Mucosa of stomach (tissue), 1 donor: ENCODE data around the gene SLC41A3.
"Not testable (repeated sequence)": the region's sequence is repeated elsewhere in the genome, so short reads cannot be mapped to it uniquely, and the experiment has no call there.

Source experiments
- H3K27me3 ChIP-seq: one replicate; pipeline ENCODE4 v1.7.0; 2013; ENCODE audit warnings: mild to moderate bottlenecking, low read length; ENCODE audit not compliant: control insufficient read depth, insufficient read depth
- H3K36me3 ChIP-seq: one replicate; pipeline ENCODE4 v1.7.0; 2013; ENCODE audit warnings: low read length; ENCODE audit not compliant: control insufficient read depth, insufficient read depth
- H3K4me1 ChIP-seq: one replicate; pipeline ENCODE4 v1.7.0; 2013; ENCODE audit warnings: mild to moderate bottlenecking, low read length; ENCODE audit not compliant: control insufficient read depth, insufficient read depth
- H3K4me3 ChIP-seq: one replicate; pipeline ENCODE4 v1.7.0; 2013; ENCODE audit warnings: low read length
- H3K9ac ChIP-seq: one replicate; pipeline ENCODE4 v1.7.0; 2013; ENCODE audit warnings: mild to moderate bottlenecking, low read length, moderate library complexity
- H3K9me3 ChIP-seq: one replicate; pipeline ENCODE4 v1.7.0; 2013; ENCODE audit warnings: mild to moderate bottlenecking, low read length, moderate library complexity; ENCODE audit not compliant: control insufficient read depth
- donor health status: Pancreatic carcinoma.

Gene SLC41A3

DNA sequence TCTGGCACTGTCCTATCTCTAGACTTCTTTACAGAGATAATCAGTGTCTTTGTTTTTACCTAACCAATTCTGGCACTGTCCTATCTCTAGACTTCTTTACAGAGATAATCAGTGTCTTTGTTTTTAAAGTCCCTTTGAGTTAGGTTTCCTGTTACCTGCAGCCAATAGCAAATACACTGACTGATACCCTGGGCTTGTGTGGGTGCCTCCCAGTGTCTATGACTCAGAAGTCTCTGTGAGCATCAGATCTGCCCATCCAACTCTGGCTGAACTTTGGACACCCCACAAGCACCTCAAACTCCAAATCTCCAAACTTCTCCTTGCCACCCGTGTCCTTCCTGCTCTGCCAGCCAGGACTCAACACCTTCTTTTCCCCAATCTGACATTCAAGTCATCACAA, 30.4 kb downstream of the SLC41A3 start:
- Histone ChIP-seq H3K4me1 (no peaks in the 10 kb centered on the region), H3K9me3 (no peaks in the 10 kb centered on the region)

DNA sequence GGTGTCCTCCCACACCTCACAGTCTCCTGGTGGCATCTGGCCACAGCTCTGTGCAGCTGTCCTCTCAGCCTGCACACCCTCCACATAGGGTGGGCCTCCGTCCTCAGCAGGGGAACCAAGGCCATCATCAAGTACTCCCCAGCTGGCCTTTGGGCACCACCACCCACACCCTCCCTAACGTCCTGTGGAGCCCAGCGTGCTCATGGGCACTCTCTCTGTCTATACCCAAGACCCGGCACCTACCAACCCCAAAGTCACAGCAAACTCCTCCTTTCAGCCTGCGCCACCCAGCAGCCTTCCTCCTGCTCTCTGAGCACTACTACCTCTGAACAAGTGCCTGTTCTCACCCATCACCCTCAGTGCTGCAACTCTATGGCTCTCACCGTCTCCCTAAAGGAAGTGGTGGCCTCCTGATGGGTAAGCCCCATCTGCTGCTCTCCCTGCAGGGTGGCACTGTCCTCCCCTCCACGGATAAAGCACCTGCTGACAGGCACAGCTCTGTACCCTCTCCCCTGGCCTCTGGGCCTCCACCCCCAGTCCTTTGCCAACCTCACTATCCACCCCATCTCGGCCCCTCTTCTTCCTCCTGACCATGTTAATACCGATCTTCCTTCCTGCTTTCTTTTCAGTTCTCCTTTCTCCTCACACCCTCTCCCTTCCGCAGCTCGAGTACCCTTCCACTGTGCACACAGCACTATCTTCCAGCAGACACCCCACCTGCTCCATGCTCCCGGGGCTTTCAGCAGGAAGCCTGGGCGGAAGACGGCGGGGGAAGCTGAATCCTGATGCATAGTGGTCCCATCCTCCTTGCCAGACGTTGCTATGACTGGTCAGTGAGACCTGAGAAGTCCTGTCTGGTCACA, 31.5 kb downstream of the SLC41A3 start:
- H3K36me3 ChIP-seq: no peaks in the 10 kb centered on the region
- H3K27me3 ChIP-seq: no peaks in the 10 kb centered on the region
- no peak overlapping the region for H3K4me3 ChIP-seq
- H3K9ac ChIP-seq: no peak overlapping the region
- no peaks in the 10 kb centered on the region for H3K4me1 ChIP-seq
- no peaks in the 10 kb centered on the region for H3K9me3 ChIP-seq

More for the DNA sequence above, 30.4 kb downstream of the SLC41A3 start:
- no peak overlapping the region for H3K9ac ChIP-seq
- no peaks in the 10 kb centered on the region for H3K36me3 ChIP-seq
- H3K27me3 ChIP-seq: no peaks in the 10 kb centered on the region
- H3K4me3 ChIP-seq: no peak overlapping the region

DNA sequence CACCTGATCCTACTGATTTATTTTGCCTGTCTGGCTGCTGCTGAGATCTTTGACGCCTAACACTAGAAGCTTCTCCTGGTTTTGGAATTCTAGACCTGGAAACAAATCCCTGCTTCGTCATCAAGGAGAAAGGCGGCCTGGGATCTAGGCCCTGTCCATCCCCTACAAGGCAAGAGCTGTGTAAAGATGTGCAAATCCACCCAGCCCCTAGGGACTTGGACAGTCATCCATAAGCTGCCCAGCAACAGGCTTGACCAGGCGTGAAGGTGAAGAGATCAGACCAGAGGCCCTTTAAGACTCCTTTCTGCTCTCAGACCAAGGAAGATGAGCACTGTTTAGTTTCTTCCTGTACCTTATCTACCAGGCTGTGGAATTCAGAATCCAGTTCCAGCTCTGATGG, 32.2 kb downstream of the SLC41A3 start:
- Histone ChIP-seq H3K4me3 (no peak overlapping the region), H3K9me3 (no peaks in the 10 kb centered on the region), H3K9ac (no peak overlapping the region), H3K27me3 (no peaks in the 10 kb centered on the region), H3K36me3 (no peaks in the 10 kb centered on the region), H3K4me1 (no peaks in the 10 kb centered on the region)

DNA sequence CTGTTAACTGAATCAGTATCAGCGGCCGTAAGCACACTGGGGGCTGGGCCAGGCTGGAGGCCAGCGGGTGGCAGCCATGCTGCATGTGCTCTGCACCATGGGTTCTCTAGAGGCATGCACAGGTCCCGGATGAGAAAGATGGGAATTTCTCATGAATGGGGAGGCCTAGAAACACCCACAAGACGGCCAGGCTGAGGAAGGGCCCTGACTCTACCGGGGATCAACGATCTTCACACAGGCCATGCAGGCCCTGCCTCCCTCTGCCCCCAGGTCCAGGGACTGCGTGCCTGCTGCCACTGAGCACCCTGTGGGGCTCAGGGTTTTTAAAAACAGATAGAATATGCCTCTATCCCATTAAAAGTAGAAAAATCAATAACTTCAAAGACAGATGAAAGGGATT, 32.7 kb downstream of the SLC41A3 start:
- H3K4me1 ChIP-seq: no peaks in the 10 kb centered on the region
- H3K4me3 ChIP-seq: no peak overlapping the region
- H3K9ac ChIP-seq: no peak overlapping the region
- no peaks in the 10 kb centered on the region for H3K9me3 ChIP-seq
- no peaks in the 10 kb centered on the region for H3K27me3 ChIP-seq
- H3K36me3 ChIP-seq: no peaks in the 10 kb centered on the region

DNA sequence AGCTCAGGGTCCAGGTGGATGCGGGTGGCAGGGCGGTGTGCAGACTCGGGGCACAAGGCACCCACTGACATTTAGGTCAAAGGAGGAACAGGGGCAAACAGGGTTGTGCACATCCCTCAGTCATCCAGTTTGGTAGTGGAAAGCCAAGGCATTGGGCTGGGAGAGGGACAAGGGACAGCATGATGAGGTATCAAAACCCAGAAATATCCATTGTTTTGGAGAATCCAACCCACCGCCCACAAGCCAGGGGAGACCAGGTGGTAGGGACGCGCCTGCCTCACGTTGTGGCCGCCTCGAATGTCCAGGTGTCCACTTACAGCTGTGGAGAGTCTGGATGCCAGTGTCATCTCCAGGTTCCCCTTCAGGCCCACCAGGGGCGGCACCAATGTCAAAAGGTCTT, 33.3 kb downstream of the SLC41A3 start:
- H3K36me3 ChIP-seq: no peaks in the 10 kb centered on the region
- no peaks in the 10 kb centered on the region for H3K4me1 ChIP-seq
- no peaks in the 10 kb centered on the region for H3K27me3 ChIP-seq
- no peak overlapping the region for H3K9ac ChIP-seq
- no peaks in the 10 kb centered on the region for H3K9me3 ChIP-seq
- no peak overlapping the region for H3K4me3 ChIP-seq

DNA sequence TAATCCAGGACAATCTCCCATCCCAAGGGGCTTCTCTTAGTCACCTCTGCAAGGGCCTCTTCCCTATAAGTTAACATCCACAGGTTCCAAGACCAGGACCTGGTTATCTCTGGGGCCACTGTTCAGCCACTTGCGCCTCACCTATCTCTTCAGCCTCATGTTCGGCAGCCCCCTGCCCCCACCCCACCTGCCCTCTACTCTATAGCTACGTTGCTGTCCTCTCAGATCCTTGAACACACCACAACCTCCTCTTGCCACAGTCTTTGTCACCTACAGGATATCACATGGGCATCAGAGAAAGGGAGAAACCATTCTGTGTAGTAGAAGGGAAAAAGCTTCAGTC, 33.9 kb downstream of the SLC41A3 start:
- H3K36me3 ChIP-seq: no peaks in the 10 kb centered on the region
- H3K9ac ChIP-seq: no peak overlapping the region
- H3K4me1 ChIP-seq: no peaks in the 10 kb centered on the region
- H3K9me3 ChIP-seq: no peaks in the 10 kb centered on the region
- no peak overlapping the region for H3K4me3 ChIP-seq
- H3K27me3 ChIP-seq: no peaks in the 10 kb centered on the region

DNA sequence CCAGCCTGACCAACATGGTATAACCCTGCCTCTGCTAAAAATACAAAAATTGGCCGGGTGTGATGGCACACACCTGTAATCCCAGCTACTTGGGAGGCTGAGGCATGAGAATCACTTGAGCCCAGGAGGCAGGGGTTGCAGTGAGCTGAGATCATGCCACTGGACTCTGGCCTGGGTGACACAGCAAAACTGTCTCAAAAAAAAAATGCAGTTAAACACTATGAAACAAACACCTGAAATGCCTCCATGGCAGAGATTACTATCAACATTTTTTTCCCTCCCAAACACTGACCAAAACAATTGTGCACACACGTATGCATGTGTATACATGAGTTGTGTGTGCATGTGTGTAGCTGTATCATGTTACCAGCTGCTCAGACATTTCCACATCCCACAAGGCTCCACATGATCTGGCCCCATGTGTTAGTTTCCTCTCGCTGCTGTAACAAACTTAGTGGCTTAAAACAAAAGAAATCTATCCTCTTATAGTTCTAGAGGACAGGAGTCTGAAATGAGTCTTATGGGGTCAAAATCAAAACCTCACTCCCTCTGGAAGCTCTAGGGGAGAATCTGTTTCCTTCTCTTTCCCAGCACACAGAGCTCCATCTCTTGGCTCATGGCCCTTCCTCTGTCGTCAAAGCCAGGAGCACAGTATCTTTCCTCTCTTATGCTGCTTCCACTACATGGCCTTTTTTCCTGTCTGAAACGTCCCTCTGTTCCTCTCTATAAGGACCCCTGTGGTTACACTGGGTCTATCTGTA, 34.5 kb downstream of the SLC41A3 start:
- Histone ChIP-seq H3K9me3 (no peaks in the 10 kb centered on the region), H3K36me3 (no peaks in the 10 kb centered on the region)

DNA sequence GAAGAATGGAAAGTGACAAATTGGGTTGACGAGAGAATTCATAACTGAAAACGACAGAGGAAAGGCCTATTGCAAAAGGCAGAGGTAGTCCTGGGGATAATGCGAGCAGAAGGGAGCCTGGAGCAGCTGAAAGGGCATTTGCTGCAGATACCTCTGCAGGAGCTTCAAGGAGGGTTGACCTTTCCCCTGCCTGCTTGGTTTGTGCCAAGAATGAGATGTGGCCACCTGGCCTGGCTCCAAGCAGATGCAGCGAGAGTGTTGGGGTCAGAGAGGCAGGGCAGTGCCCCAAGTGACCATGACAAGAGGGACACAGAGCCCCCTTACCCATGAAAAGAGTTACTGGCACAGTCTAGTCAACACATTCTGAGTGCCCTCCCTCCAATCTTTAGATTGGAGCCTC, 43.5 kb downstream of the SLC41A3 start:
- Histone ChIP-seq H3K36me3 (no peaks in the 10 kb centered on the region), H3K9ac (no peak overlapping the region), H3K4me1 (peaks cover 8% of the 10 kb centered on the region), H3K9me3 (no peaks in the 10 kb centered on the region), H3K27me3 (no peaks in the 10 kb centered on the region), H3K4me3 (no peak overlapping the region)

More for the DNA sequence above, 34.5 kb downstream of the SLC41A3 start:
- Histone ChIP-seq H3K27me3 (no peaks in the 10 kb centered on the region), H3K9ac (no peak overlapping the region), H3K4me3 (no peak overlapping the region), H3K4me1 (no peaks in the 10 kb centered on the region)

DNA sequence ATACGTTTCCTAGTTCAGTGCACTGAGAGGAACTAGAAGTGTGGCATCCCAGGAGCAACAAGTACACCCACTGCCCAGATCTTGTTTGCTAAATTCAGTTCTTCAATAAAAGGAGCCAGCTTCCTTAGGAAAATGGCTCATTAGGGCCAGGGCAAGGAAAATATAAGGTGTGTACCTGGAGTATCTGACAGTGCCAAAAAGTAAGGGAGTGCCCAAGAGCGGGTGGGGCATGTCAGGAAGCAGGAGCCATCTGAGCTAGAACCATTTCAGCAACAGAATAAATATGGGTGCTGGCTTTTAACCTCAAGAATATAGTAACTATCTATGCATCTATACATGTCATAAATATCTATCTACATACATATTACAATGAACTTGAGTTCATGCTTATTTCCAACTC, 44.1 kb downstream of the SLC41A3 start:
- Histone ChIP-seq H3K36me3 (no peaks in the 10 kb centered on the region), H3K9me3 (no peaks in the 10 kb centered on the region), H3K27me3 (no peaks in the 10 kb centered on the region), H3K9ac (no peak overlapping the region), H3K4me3 (no peak overlapping the region), H3K4me1 (peaks cover 8% of the 10 kb centered on the region)

DNA sequence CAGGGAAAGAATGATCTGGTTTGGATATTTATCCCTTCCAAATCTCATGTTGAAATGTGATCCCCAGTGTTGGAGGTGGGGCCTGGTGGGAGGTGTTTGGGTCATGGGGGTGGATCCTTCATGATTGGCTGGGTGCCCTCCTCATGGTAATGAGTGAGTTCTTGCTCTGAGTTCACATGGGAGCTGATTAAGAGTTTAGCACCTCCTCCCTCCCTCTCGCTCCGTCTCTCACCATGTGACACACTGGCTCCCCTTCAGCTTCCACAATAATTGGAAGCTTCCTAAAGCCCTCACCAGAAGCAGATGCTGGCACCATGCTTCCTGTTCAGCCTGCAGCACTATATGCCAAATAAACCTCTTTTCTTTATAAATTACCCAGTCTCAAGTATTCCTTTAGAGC, 45.1 kb downstream of the SLC41A3 start:
- not testable (repeated sequence) for H3K9me3 ChIP-seq, H3K9ac ChIP-seq, H3K4me3 ChIP-seq, H3K4me1 ChIP-seq, H3K27me3 ChIP-seq, H3K36me3 ChIP-seq

DNA sequence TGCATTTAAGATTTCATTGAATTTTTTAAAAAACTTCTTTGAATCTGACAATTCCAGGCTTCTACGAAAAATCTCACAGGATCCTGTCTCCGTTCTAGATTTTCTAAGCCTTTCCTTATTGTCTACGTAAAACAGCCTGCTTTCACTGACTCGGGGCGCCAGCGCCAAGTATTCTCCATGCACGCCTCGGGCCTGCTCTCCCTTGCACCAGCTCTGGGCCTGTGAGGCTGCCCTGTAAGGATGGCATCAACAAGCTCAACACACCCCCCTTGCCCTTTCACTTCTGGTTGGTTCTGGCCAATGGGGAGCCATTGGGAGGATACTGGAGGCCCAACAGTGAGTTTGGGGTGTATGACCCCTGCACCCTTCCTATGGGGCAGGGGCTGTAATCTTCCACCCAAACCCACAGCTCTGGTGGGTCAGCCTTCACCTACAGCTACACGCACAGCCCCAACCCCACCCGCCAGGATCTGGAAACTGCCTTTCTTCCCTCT, 47.8 kb downstream of the SLC41A3 start:
- H3K9ac ChIP-seq: no peak overlapping the region
- no peak overlapping the region for H3K4me3 ChIP-seq
- H3K4me1 ChIP-seq: peaks cover 8% of the 10 kb centered on the region
- no peaks in the 10 kb centered on the region for H3K36me3 ChIP-seq
- no peaks in the 10 kb centered on the region for H3K9me3 ChIP-seq
- no peaks in the 10 kb centered on the region for H3K27me3 ChIP-seq

DNA sequence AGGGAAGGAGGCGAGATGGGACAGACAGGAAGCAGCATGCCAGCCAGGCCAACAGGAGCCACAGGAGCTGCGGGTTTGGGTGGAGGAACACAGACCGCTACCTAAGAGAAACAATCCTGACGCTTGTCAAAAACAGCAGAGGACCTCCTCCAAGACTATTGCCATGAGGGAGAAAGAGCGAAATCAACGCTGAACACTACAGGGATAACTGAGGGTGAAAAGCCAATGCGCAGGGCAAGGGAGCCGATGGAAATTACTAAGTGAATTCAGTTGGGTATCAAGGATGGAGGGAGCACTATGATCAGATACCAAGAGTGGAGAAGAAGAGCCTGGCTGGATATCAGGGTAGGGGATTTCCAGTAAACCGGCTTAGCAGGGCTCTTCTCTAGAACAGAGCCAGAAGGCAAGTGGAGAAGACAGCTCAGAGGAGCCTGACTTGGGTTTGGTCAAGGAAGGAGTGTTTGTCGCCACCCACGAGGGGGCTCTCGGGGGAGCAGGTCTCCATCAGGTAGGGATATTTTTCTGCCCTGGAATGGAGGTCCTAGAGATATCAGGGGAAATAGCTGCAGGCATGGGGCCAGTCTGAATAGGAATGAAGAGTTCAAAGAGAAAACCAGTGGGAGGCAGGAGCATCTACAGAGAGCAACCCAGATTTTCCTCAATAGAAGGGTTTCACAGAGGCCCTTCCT, 48.4 kb downstream of the SLC41A3 start:
- no peak overlapping the region for H3K4me3 ChIP-seq
- no peaks in the 10 kb centered on the region for H3K9me3 ChIP-seq
- no peaks in the 10 kb centered on the region for H3K27me3 ChIP-seq
- no peak overlapping the region for H3K9ac ChIP-seq
- no peaks in the 10 kb centered on the region for H3K36me3 ChIP-seq
- peaks cover 8% of the 10 kb centered on the region for H3K4me1 ChIP-seq
